Measurements from ENCODE around the gene TET3. TPM values are rescaled to one million over a fixed set of nuclear protein-coding genes. Genes with fewer than 3 reads are reported as not detected.

TET3 gene
- total and polyA plus RNA-seq, 2 donors (not counting 3 experiments of a cell fraction or from before 2014, with no cell fraction given): 3.4 to 15.6 TPM

GRCh38 chr2:73982140-73982617 is 2.5 kb upstream of the TET3 start:
- BruUV-seq (replicated peaks): no TSS peak
- POLR2A ChIA-PET: no interaction called here
- H4K20me1 ChIP-seq (replicated peaks; ENCODE audit: control insufficient read depth, extremely low read depth, insufficient read depth, low read length): no peaks in the 10 kb centered on the region

More at GRCh38 chr2:73982140-73982617, 2.5 kb upstream of the TET3 start:
- DNase-seq (ENCODE audit: low read depth, low spot score) (no peak), FAIRE-seq (no peak)
- H2AFZ ChIP-seq (ENCODE audit: low read depth, low read length): no peak overlapping the region
- H3K79me2 ChIP-seq (ENCODE audit: control insufficient read depth, insufficient read depth, low read length): peaks cover 14% of the 10 kb centered on the region
- no peak overlapping the region for H3K9ac ChIP-seq (replicated peaks; ENCODE audit: extremely low read depth, insufficient read depth, low read length)
- no peak overlapping the region for H3K4me3 ChIP-seq (replicated peaks in 1 of 3; ENCODE audit: insufficient read depth in 1 of 3, low read depth in 1 of 3, low read length in 3 of 3)
- no peaks in the 10 kb centered on the region for H3K27me3 ChIP-seq (ENCODE audit: control insufficient read depth in 2 of 2, insufficient read depth in 2 of 2, low read length in 2 of 2)
- H3K9me3 ChIP-seq (replicated peaks; ENCODE audit: control insufficient read depth, insufficient read depth, low read length): no peaks in the 10 kb centered on the region
- H3K4me1 ChIP-seq (ENCODE audit: control insufficient read depth, extremely low read depth, insufficient read depth, low read length): peaks cover 44% of the 10 kb centered on the region
- intact Hi-C loops (cut with micrococcal nuclease): loop anchor here (10.0 kb wide), 1 partner anchor 163 kb away; the partner anchor contains the start of gene BOLA3
- CTCF ChIA-PET: interaction anchor here (0.9 to 1.1 kb wide), 2 partner anchors 11 to 20 kb away, joined by 3 to 4 read pairs; no protein-coding TSS in a partner anchor
- H3K27ac ChIP-seq (ENCODE audit: insufficient read depth, low read depth, low read length): no peak overlapping the region
- TF ChIP-seq POLR2A (IDR thresholded peaks at IDR 0.05; ENCODE audit: low read depth, low read length): no peak
- TF ChIP-seq FOS (IDR thresholded peaks at IDR 0.05; ENCODE audit: borderline replicate concordance, insufficient read depth, low read length): no peak
- no peak for TF ChIP-seq CTCF (IDR thresholded peaks at IDR 0.05; ENCODE audit: extremely low read depth in 1 of 2, insufficient read depth in 1 of 2, low read depth in 1 of 2, low read length in 2 of 2)
- TF ChIP-seq POLR2AphosphoS5 (IDR thresholded peaks at IDR 0.05; ENCODE audit: insufficient read depth, low read depth, low read length): no peak
- no peak for TF ChIP-seq GATA2 (IDR thresholded peaks at IDR 0.05; ENCODE audit: insufficient read depth, insufficient read length, low read depth, low read length)
- TF ChIP-seq MYC (IDR thresholded peaks at IDR 0.05; ENCODE audit: low read depth, low read length): no peak
- TF ChIP-seq EZH2 (IDR thresholded peaks at IDR 0.05; ENCODE audit: borderline replicate concordance, low read depth, low read length, severe bottlenecking): no peak
- no peak for TF ChIP-seq MAX (IDR thresholded peaks at IDR 0.05; ENCODE audit: insufficient read depth, insufficient read length)
- TF ChIP-seq JUN (IDR thresholded peaks at IDR 0.05; ENCODE audit: borderline replicate concordance, insufficient read depth, insufficient read length, low read depth): no peak
- H3K9me1 ChIP-seq (replicated peaks; ENCODE audit: control insufficient read depth, extremely low read depth, insufficient read depth, low read length): no peaks in the 10 kb centered on the region
- H3K36me3 ChIP-seq (ENCODE audit: control insufficient read depth in 2 of 2, extremely low read depth in 1 of 2, insufficient read depth in 2 of 2, low read length in 2 of 2): no peaks in the 10 kb centered on the region
- dilution Hi-C loops (cut with MboI; ENCODE audit: extremely low pct_ligation_motif_present, low sequenced_read_pairs): no loop called here
- no peak overlapping the region for H3K4me2 ChIP-seq (ENCODE audit: insufficient read depth, low read length)

Data from endothelial cell of umbilical vein (primary cell).